Activated naive CD8-positive, alpha-beta T cell treated with anti-CD3 and anti-CD28 coated beads for 36 hours (primary cell): ENCODE results near the gene TBPL1. TPM values are rescaled to one million over a fixed set of nuclear protein-coding genes. Genes with fewer than 3 reads are reported as not detected.
"Not testable (repeated sequence)": the region's sequence is repeated elsewhere in the genome, so short reads cannot be mapped to it uniquely, and the experiment has no call there.

Source experiments
- DNase-seq: peaks from one replicate; pipeline ENCODE4 v3.0.0; 2021
- H3K27ac Mint-ChIP-seq: one replicate; pipeline ENCODE4 v1.8.0; 2022; ENCODE audit warnings: mild to moderate bottlenecking, moderate library complexity, mixed read lengths
- H3K27me3 Mint-ChIP-seq: one replicate; pipeline ENCODE4 v1.8.0; 2022; ENCODE audit warnings: mild to moderate bottlenecking, mixed read lengths
- H3K36me3 Mint-ChIP-seq: one replicate; pipeline ENCODE4 v1.8.0; 2021; ENCODE audit warnings: mild to moderate bottlenecking, mixed read lengths
- H3K4me1 Mint-ChIP-seq: one replicate; pipeline ENCODE4 v1.8.0; 2021; ENCODE audit warnings: mixed read lengths
- H3K4me3 Mint-ChIP-seq: one replicate; pipeline ENCODE4 v1.8.0; 2022; ENCODE audit warnings: mild to moderate bottlenecking, moderate library complexity, mixed read lengths
- H3K9me3 Mint-ChIP-seq: one replicate; pipeline ENCODE4 v1.8.0; 2022; ENCODE audit warnings: mixed read lengths
- total RNA-seq, 2 experiments: library from RNA; stranded (reverse); gene quantifications; one replicate each; pipeline ENCODE4 v1.2.3, GENCODE V29; 2021

The TBPL1 gene
- total RNA-seq, 2 experiments from 2014 or later = 46.5 to 51.4 TPM

- no peak for DNase-seq
- H3K36me3 Mint-ChIP-seq = peaks cover 19% of the 10 kb centered on the region
- H3K27ac Mint-ChIP-seq = no peak overlapping the region
- peaks cover 59% of the 10 kb centered on the region for H3K4me1 Mint-ChIP-seq
- no peaks in the 10 kb centered on the region for H3K9me3 Mint-ChIP-seq
- no peaks in the 10 kb centered on the region for H3K27me3 Mint-ChIP-seq
- no peak overlapping the region for H3K4me3 Mint-ChIP-seq
These were observed 6.8 kb downstream of the TBPL1 start for GRCh38 chr6:133959667-133960368.

GRCh38 chr6:133961831-133962230, 8.8 kb downstream of the TBPL1 start:
- no peaks in the 10 kb centered on the region for H3K27me3 Mint-ChIP-seq
- no peak for DNase-seq
- peaks cover 50% of the 10 kb centered on the region for H3K4me1 Mint-ChIP-seq
- no peak overlapping the region for H3K27ac Mint-ChIP-seq
- no peaks in the 10 kb centered on the region for H3K9me3 Mint-ChIP-seq
- peaks cover 17% of the 10 kb centered on the region for H3K36me3 Mint-ChIP-seq
- no peak overlapping the region for H3K4me3 Mint-ChIP-seq

GRCh38 chr6:133964052-133964451, 11.0 kb downstream of the TBPL1 start:
- Mint-ChIP-seq H3K9me3 (no peaks in the 10 kb centered on the region), H3K27me3 (no peaks in the 10 kb centered on the region), H3K4me1 (peaks cover 39% of the 10 kb centered on the region), H3K36me3 (peaks cover 11% of the 10 kb centered on the region), H3K4me3 (no peak overlapping the region), H3K27ac (no peak overlapping the region)
- DNase-seq = no peak

GRCh38 chr6:133964702-133965101, 11.7 kb downstream of the TBPL1 start:
- peaks cover 39% of the 10 kb centered on the region for H3K4me1 Mint-ChIP-seq
- H3K4me3 Mint-ChIP-seq = no peak overlapping the region
- H3K27me3 Mint-ChIP-seq = no peaks in the 10 kb centered on the region
- H3K36me3 Mint-ChIP-seq = peaks cover 7% of the 10 kb centered on the region
- no peaks in the 10 kb centered on the region for H3K9me3 Mint-ChIP-seq
- DNase-seq = no peak
- H3K27ac Mint-ChIP-seq = no peak overlapping the region

- Mint-ChIP-seq H3K4me1 (peaks cover 33% of the 10 kb centered on the region), H3K4me3 (no peak overlapping the region), H3K36me3 (peaks cover 4% of the 10 kb centered on the region), H3K9me3 (no peaks in the 10 kb centered on the region), H3K27me3 (no peaks in the 10 kb centered on the region), H3K27ac (no peak overlapping the region)
- DNase-seq = no peak
These were observed 12.9 kb downstream of the TBPL1 start for GRCh38 chr6:133965817-133966360.

GRCh38 chr6:133966654-133967329, 13.8 kb downstream of the TBPL1 start:
- Mint-ChIP-seq H3K27ac (peak overlapping the region; percentile 19), H3K27me3 (no peaks in the 10 kb centered on the region), H3K4me1 (peaks cover 32% of the 10 kb centered on the region)

GRCh38 chr6:133967347-133967746, 14.3 kb downstream of the TBPL1 start:
- peaks cover 31% of the 10 kb centered on the region for H3K4me1 Mint-ChIP-seq
- no peak for DNase-seq
- H3K4me3 Mint-ChIP-seq = no peak overlapping the region
- peaks cover 3% of the 10 kb centered on the region for H3K36me3 Mint-ChIP-seq
- no peaks in the 10 kb centered on the region for H3K9me3 Mint-ChIP-seq
- no peak overlapping the region for H3K27ac Mint-ChIP-seq
- H3K27me3 Mint-ChIP-seq = no peaks in the 10 kb centered on the region

More at GRCh38 chr6:133966654-133967329, 13.8 kb downstream of the TBPL1 start:
- DNase-seq = no peak
- Mint-ChIP-seq H3K4me3 (no peak overlapping the region), H3K36me3 (peaks cover 4% of the 10 kb centered on the region), H3K9me3 (no peaks in the 10 kb centered on the region)

- H3K27ac Mint-ChIP-seq, H3K9me3 Mint-ChIP-seq, DNase-seq, H3K27me3 Mint-ChIP-seq, H3K4me3 Mint-ChIP-seq, H3K36me3 Mint-ChIP-seq: not testable (repeated sequence)
- H3K4me1 Mint-ChIP-seq = peaks cover 28% of the 10 kb centered on the region
These were observed 14.8 kb downstream of the TBPL1 start for GRCh38 chr6:133967835-133968234.

- Mint-ChIP-seq H3K27me3 (no peaks in the 10 kb centered on the region), H3K9me3 (no peaks in the 10 kb centered on the region), H3K4me3 (no peak overlapping the region), H3K36me3 (no peaks in the 10 kb centered on the region), H3K4me1 (peaks cover 32% of the 10 kb centered on the region), H3K27ac (no peak overlapping the region)
- no peak for DNase-seq
These were observed 16.4 kb downstream of the TBPL1 start for GRCh38 chr6:133969285-133969920.

GRCh38 chr6:133969921-133970295, 16.9 kb downstream of the TBPL1 start:
- H3K27me3 Mint-ChIP-seq = no peaks in the 10 kb centered on the region
- H3K4me3 Mint-ChIP-seq = no peak overlapping the region
- peaks cover 28% of the 10 kb centered on the region for H3K4me1 Mint-ChIP-seq

GRCh38 chr6:133971861-133972260, 18.8 kb downstream of the TBPL1 start:
- Mint-ChIP-seq H3K4me1 (peaks cover 28% of the 10 kb centered on the region), H3K4me3 (no peak overlapping the region), H3K27ac (no peak overlapping the region), H3K36me3 (peaks cover 2% of the 10 kb centered on the region), H3K9me3 (no peaks in the 10 kb centered on the region), H3K27me3 (no peaks in the 10 kb centered on the region)
- no peak for DNase-seq

More at GRCh38 chr6:133969921-133970295, 16.9 kb downstream of the TBPL1 start:
- DNase-seq = no peak
- Mint-ChIP-seq H3K36me3 (no peaks in the 10 kb centered on the region), H3K27ac (peak overlapping the region; percentile 19), H3K9me3 (no peaks in the 10 kb centered on the region)

GRCh38 chr6:133972388-133972787, 19.4 kb downstream of the TBPL1 start:
- H3K36me3 Mint-ChIP-seq = peaks cover 2% of the 10 kb centered on the region
- H3K27me3 Mint-ChIP-seq = no peaks in the 10 kb centered on the region
- H3K4me1 Mint-ChIP-seq = peaks cover 29% of the 10 kb centered on the region
- no peak overlapping the region for H3K27ac Mint-ChIP-seq
- H3K4me3 Mint-ChIP-seq = no peak overlapping the region
- DNase-seq = no peak
- no peaks in the 10 kb centered on the region for H3K9me3 Mint-ChIP-seq

- no peaks in the 10 kb centered on the region for H3K27me3 Mint-ChIP-seq
These were observed 20.3 kb downstream of the TBPL1 start for GRCh38 chr6:133973109-133973971.

GRCh38 chr6:133977983-133978895, 25.2 kb downstream of the TBPL1 start:
- peaks cover 14% of the 10 kb centered on the region for H3K36me3 Mint-ChIP-seq
- no peaks in the 10 kb centered on the region for H3K9me3 Mint-ChIP-seq
- H3K4me1 Mint-ChIP-seq = peaks cover 35% of the 10 kb centered on the region

More at GRCh38 chr6:133973109-133973971, 20.3 kb downstream of the TBPL1 start:
- DNase-seq = no peak
- Mint-ChIP-seq H3K4me3 (no peak overlapping the region), H3K9me3 (no peaks in the 10 kb centered on the region), H3K36me3 (peaks cover 2% of the 10 kb centered on the region), H3K4me1 (peaks cover 34% of the 10 kb centered on the region), H3K27ac (peak overlapping the region; percentile 34)

More at GRCh38 chr6:133977983-133978895, 25.2 kb downstream of the TBPL1 start:
- Mint-ChIP-seq H3K27ac (no peak overlapping the region), H3K27me3 (no peaks in the 10 kb centered on the region), H3K4me3 (no peak overlapping the region)
- no peak for DNase-seq
